ENCODE results near the gene PBX1.

Gene PBX1

GRCh38 chr1:164765992-164766720, 207.2 kb downstream of the PBX1 start:
- no peaks in the 10 kb centered on the region for H3K27me3 ChIP-seq (ENCODE audit: insufficient read depth, low read length)
- no peak overlapping the region for H3K4me3 ChIP-seq (ENCODE audit: low read length)
- H3K4me1 ChIP-seq (ENCODE audit: insufficient read depth, low read length): peaks cover 13% of the 10 kb centered on the region
- no peak overlapping the region for H3K9ac ChIP-seq (ENCODE audit: low read depth, low read length)
- H3K9me3 ChIP-seq (ENCODE audit: insufficient read depth, low read depth, low read length): no peaks in the 10 kb centered on the region
- 82% methylated on average over 1 of the region's 1 CpG for WGBS
- no peak overlapping the region for H3K27ac ChIP-seq (ENCODE audit: low read depth, low read length)
- no peaks in the 10 kb centered on the region for H3K36me3 ChIP-seq (ENCODE audit: insufficient read depth, low read length)

- Histone ChIP-seq H3K4me3 (ENCODE audit: low read length) (no peak overlapping the region), H3K9ac (ENCODE audit: low read depth, low read length) (no peak overlapping the region), H3K27me3 (ENCODE audit: insufficient read depth, low read length) (no peaks in the 10 kb centered on the region), H3K27ac (ENCODE audit: low read depth, low read length) (no peak overlapping the region), H3K4me1 (ENCODE audit: insufficient read depth, low read length) (peaks cover 27% of the 10 kb centered on the region), H3K9me3 (ENCODE audit: insufficient read depth, low read depth, low read length) (no peaks in the 10 kb centered on the region), H3K36me3 (ENCODE audit: insufficient read depth, low read length) (no peaks in the 10 kb centered on the region)
- 94% methylated on average over 3 of the region's 3 CpGs for WGBS
Observed at GRCh38 chr1:164767752-164768402, 208.9 kb downstream of the PBX1 start.

- no peak overlapping the region for H3K27ac ChIP-seq (ENCODE audit: low read depth, low read length)
- H3K9me3 ChIP-seq (ENCODE audit: insufficient read depth, low read depth, low read length): no peaks in the 10 kb centered on the region
- H3K4me1 ChIP-seq (ENCODE audit: insufficient read depth, low read length): peaks cover 30% of the 10 kb centered on the region
- H3K27me3 ChIP-seq (ENCODE audit: insufficient read depth, low read length): no peaks in the 10 kb centered on the region
- H3K36me3 ChIP-seq (ENCODE audit: insufficient read depth, low read length): no peaks in the 10 kb centered on the region
- H3K9ac ChIP-seq (ENCODE audit: low read depth, low read length): no peak overlapping the region
- no peak overlapping the region for H3K4me3 ChIP-seq (ENCODE audit: low read length)
- whole genome bisulfite sequencing: 90% methylated on average over 5 of the region's 5 CpGs
Observed at GRCh38 chr1:164768619-164769018, 209.6 kb downstream of the PBX1 start.

- Histone ChIP-seq H3K4me3 (ENCODE audit: low read length) (no peak overlapping the region), H3K9me3 (ENCODE audit: insufficient read depth, low read depth, low read length) (no peaks in the 10 kb centered on the region), H3K9ac (ENCODE audit: low read depth, low read length) (no peak overlapping the region), H3K27me3 (ENCODE audit: insufficient read depth, low read length) (no peaks in the 10 kb centered on the region), H3K27ac (ENCODE audit: low read depth, low read length) (no peak overlapping the region), H3K4me1 (ENCODE audit: insufficient read depth, low read length) (peaks cover 39% of the 10 kb centered on the region), H3K36me3 (ENCODE audit: insufficient read depth, low read length) (no peaks in the 10 kb centered on the region)
- 93% methylated on average over 2 of the region's 2 CpGs for WGBS
Observed at GRCh38 chr1:164769486-164770130, 210.6 kb downstream of the PBX1 start.

- 95% methylated on average over 2 of the region's 2 CpGs for WGBS
- peaks cover 44% of the 10 kb centered on the region for H3K4me1 ChIP-seq (ENCODE audit: insufficient read depth, low read length)
- H3K9ac ChIP-seq (ENCODE audit: low read depth, low read length): no peak overlapping the region
- H3K36me3 ChIP-seq (ENCODE audit: insufficient read depth, low read length): no peaks in the 10 kb centered on the region
- no peaks in the 10 kb centered on the region for H3K27me3 ChIP-seq (ENCODE audit: insufficient read depth, low read length)
- H3K9me3 ChIP-seq (ENCODE audit: insufficient read depth, low read depth, low read length): no peaks in the 10 kb centered on the region
- H3K4me3 ChIP-seq (ENCODE audit: low read length): no peak overlapping the region
- H3K27ac ChIP-seq (ENCODE audit: low read depth, low read length): no peak overlapping the region
Observed at GRCh38 chr1:164770131-164770529, 211.1 kb downstream of the PBX1 start.

- H3K36me3 ChIP-seq (ENCODE audit: insufficient read depth, low read length): no peaks in the 10 kb centered on the region
- 87% methylated on average over 7 of the region's 8 CpGs for WGBS
- peaks cover 50% of the 10 kb centered on the region for H3K4me1 ChIP-seq (ENCODE audit: insufficient read depth, low read length)
- no peaks in the 10 kb centered on the region for H3K9me3 ChIP-seq (ENCODE audit: insufficient read depth, low read depth, low read length)
- no peaks in the 10 kb centered on the region for H3K27me3 ChIP-seq (ENCODE audit: insufficient read depth, low read length)
- H3K27ac ChIP-seq (ENCODE audit: low read depth, low read length): peak overlapping the region; percentile 61
- peak overlapping the region; percentile 50; the same call in 1 of the 2 replicates for H3K9ac ChIP-seq (ENCODE audit: low read depth, low read length)
- no peak overlapping the region for H3K4me3 ChIP-seq (ENCODE audit: low read length)
Observed at GRCh38 chr1:164771041-164771618, 212.1 kb downstream of the PBX1 start.

- no peaks in the 10 kb centered on the region for H3K9me3 ChIP-seq (ENCODE audit: insufficient read depth, low read depth, low read length)
- H3K9ac ChIP-seq (ENCODE audit: low read depth, low read length): peak overlapping the region; percentile 50
- 74% methylated on average over 7 of the region's 7 CpGs for WGBS
- no peaks in the 10 kb centered on the region for H3K36me3 ChIP-seq (ENCODE audit: insufficient read depth, low read length)
- H3K27me3 ChIP-seq (ENCODE audit: insufficient read depth, low read length): no peaks in the 10 kb centered on the region
- peaks cover 50% of the 10 kb centered on the region for H3K4me1 ChIP-seq (ENCODE audit: insufficient read depth, low read length)
- peak overlapping the region; percentile 61 for H3K27ac ChIP-seq (ENCODE audit: low read depth, low read length)
- H3K4me3 ChIP-seq (ENCODE audit: low read length): no peak overlapping the region
Observed at GRCh38 chr1:164771619-164772361, 212.8 kb downstream of the PBX1 start.

- 77% methylated on average over 4 of the region's 4 CpGs for WGBS
- Histone ChIP-seq H3K9me3 (ENCODE audit: insufficient read depth, low read depth, low read length) (no peaks in the 10 kb centered on the region), H3K27me3 (ENCODE audit: insufficient read depth, low read length) (no peaks in the 10 kb centered on the region), H3K27ac (ENCODE audit: low read depth, low read length) (peak overlapping the region; percentile 61), H3K36me3 (ENCODE audit: insufficient read depth, low read length) (no peaks in the 10 kb centered on the region), H3K4me1 (ENCODE audit: insufficient read depth, low read length) (peaks cover 50% of the 10 kb centered on the region), H3K4me3 (ENCODE audit: low read length) (no peak overlapping the region), H3K9ac (ENCODE audit: low read depth, low read length) (no peak overlapping the region)
Observed at GRCh38 chr1:164772635-164773034, 213.7 kb downstream of the PBX1 start.

- WGBS: 97% methylated on average over 5 of the region's 5 CpGs
- H3K36me3 ChIP-seq (ENCODE audit: insufficient read depth, low read length): no peaks in the 10 kb centered on the region
- no peak overlapping the region for H3K27ac ChIP-seq (ENCODE audit: low read depth, low read length)
Observed at GRCh38 chr1:164773102-164773501, 214.1 kb downstream of the PBX1 start.

GRCh38 chr1:164774413-164774812, 215.4 kb downstream of the PBX1 start:
- Histone ChIP-seq H3K27me3 (ENCODE audit: insufficient read depth, low read length) (no peaks in the 10 kb centered on the region), H3K36me3 (ENCODE audit: insufficient read depth, low read length) (no peaks in the 10 kb centered on the region), H3K9me3 (ENCODE audit: insufficient read depth, low read depth, low read length) (no peaks in the 10 kb centered on the region), H3K4me3 (ENCODE audit: low read length) (no peak overlapping the region), H3K9ac (ENCODE audit: low read depth, low read length) (no peak overlapping the region), H3K4me1 (ENCODE audit: insufficient read depth, low read length) (peaks cover 50% of the 10 kb centered on the region), H3K27ac (ENCODE audit: low read depth, low read length) (no peak overlapping the region)
- 88% methylated on average over 3 of the region's 4 CpGs for WGBS

More at GRCh38 chr1:164773102-164773501, 214.1 kb downstream of the PBX1 start:
- Histone ChIP-seq H3K4me3 (ENCODE audit: low read length) (no peak overlapping the region), H3K9ac (ENCODE audit: low read depth, low read length) (no peak overlapping the region), H3K4me1 (ENCODE audit: insufficient read depth, low read length) (peaks cover 50% of the 10 kb centered on the region), H3K9me3 (ENCODE audit: insufficient read depth, low read depth, low read length) (no peaks in the 10 kb centered on the region), H3K27me3 (ENCODE audit: insufficient read depth, low read length) (no peaks in the 10 kb centered on the region)
